ENCODE measurements around the gene ZNF598.
A peak's percentile ranks its signal among the peaks of the same experiment; 100 is the strongest.

The ZNF598 gene

DNA sequence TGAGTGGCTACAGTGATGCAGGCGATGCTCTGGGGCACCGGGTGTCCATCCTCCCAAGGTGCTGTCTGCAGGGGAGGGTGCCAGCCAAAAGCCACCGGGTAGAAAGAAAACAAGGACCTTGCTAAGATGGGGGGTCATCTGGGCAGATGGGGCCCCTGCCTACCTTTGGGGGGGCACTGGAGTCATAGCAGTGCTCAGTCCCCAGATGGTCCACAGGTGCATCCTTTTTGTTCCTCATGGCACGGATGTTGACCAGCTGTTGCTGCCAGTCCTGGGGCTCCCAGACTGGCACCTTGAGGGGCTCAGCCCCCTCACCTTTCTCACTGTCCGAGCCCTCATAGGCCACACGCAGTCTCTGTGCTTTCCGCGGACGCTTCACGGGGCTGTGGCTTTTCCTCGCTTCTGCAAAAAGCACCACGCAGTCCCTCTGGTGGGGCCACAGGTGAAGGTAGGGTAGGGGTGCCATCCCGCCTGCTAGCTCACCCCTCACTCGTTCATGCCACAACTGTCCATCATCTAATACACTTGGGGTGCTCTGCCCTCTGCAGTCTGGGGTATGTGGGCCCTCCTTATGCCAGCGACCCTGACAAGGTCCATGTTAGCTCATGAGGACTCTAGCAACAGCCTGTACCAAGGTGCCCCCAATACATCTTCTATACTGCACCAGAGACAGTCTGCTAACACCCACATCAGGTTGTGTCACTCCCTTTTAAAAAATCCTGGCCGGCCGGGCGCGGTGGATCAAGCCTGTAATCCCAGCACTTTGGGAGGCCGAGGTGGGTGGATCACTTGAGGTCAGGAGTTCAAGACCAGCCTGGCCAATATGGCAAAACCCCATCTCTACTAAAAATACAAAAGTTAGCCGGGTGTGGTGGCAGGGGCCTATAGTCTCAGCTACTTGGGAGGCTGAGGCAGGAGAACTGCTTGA lies 36.6 kb upstream of the ZNF598 start:
- Histone ChIP-seq H4K20me1 (ENCODE audit: low read depth, low read length) (no peaks in the 10 kb centered on the region), H3K36me3 (ENCODE audit: low read length) (no peaks in the 10 kb centered on the region), H3K27me3 (ENCODE audit: low read length) (no peaks in the 10 kb centered on the region), H3K27ac (ENCODE audit: low read depth, low read length) (no peak overlapping the region), H2AFZ (ENCODE audit: low read depth, low read length, severe bottlenecking) (no peak overlapping the region), H3K79me2 (ENCODE audit: insufficient read depth, low read length) (peaks cover 5% of the 10 kb centered on the region; the same call in 1 of the 2 replicates), H3K9me3 (ENCODE audit: insufficient read depth, low read length) (no peaks in the 10 kb centered on the region), H3F3A (ENCODE audit: insufficient read depth) (no peaks in the 10 kb centered on the region), H3K4me3 (ENCODE audit: insufficient read depth, low read length, poor library complexity, severe bottlenecking) (peak overlapping the region; percentile 91), H3K4me2 (ENCODE audit: low read depth, low read length, poor library complexity, severe bottlenecking) (peak overlapping the region; percentile 86), H3K9me2 (replicated peaks; ENCODE audit: insufficient read depth, low read length) (no peaks in the 10 kb centered on the region), H3K9ac (ENCODE audit: low read length) (peak overlapping the region; percentile 75)
- TF ChIP-seq EZH2phosphoT487 (conservative IDR thresholded peaks at IDR 0.05; ENCODE audit: low read length) = no peak
- TF ChIP-seq, protein P1, sequence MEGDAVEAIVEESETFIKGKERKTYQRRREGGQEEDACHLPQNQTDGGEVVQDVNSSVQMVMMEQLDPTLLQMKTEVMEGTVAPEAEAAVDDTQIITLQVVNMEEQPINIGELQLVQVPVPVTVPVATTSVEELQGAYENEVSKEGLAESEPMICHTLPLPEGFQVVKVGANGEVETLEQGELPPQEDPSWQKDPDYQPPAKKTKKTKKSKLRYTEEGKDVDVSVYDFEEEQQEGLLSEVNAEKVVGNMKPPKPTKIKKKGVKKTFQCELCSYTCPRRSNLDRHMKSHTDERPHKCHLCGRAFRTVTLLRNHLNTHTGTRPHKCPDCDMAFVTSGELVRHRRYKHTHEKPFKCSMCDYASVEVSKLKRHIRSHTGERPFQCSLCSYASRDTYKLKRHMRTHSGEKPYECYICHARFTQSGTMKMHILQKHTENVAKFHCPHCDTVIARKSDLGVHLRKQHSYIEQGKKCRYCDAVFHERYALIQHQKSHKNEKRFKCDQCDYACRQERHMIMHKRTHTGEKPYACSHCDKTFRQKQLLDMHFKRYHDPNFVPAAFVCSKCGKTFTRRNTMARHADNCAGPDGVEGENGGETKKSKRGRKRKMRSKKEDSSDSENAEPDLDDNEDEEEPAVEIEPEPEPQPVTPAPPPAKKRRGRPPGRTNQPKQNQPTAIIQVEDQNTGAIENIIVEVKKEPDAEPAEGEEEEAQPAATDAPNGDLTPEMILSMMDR (IDR thresholded peaks at IDR 0.05; ENCODE audit: insufficient read depth, low read length, poor library complexity, severe bottlenecking) = no peak

DNA sequence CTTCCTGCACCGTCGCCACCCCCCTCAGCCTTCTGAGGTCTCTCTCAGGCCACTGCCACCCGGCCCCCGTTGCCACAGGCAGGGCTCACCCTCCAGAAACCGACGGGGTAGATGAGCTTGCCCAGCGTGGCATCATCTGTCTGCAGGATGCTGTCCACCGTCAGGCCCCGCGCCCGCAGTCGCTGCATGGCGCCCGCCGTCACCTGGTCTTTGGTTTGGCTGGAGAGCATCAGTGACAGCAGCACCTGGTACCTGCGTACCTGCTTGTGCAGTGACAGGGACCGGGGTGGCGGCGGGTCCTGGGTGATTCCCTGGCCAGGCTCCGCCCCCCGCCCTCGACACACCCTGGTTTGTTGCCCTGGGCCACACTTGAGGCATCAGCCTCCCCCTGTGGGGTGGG lies 34.9 kb upstream of the ZNF598 start:
- TF ChIP-seq, protein P1 (IDR thresholded peaks at IDR 0.05; ENCODE audit: insufficient read depth, low read length, poor library complexity, severe bottlenecking) = no peak
- TF ChIP-seq EZH2phosphoT487 (conservative IDR thresholded peaks at IDR 0.05; ENCODE audit: low read length) = no peak
- H3K4me2 ChIP-seq (ENCODE audit: low read depth, low read length, poor library complexity, severe bottlenecking) = no peak overlapping the region
- H3F3A ChIP-seq (ENCODE audit: insufficient read depth) = no peaks in the 10 kb centered on the region
- H3K9me2 ChIP-seq (replicated peaks; ENCODE audit: insufficient read depth, low read length) = no peaks in the 10 kb centered on the region
- no peaks in the 10 kb centered on the region for H3K9me3 ChIP-seq (ENCODE audit: insufficient read depth, low read length)
- no peak overlapping the region for H3K9ac ChIP-seq (ENCODE audit: low read length)
- peaks cover 5% of the 10 kb centered on the region; the same call in 1 of the 2 replicates for H3K79me2 ChIP-seq (ENCODE audit: insufficient read depth, low read length)
- no peaks in the 10 kb centered on the region for H3K27me3 ChIP-seq (ENCODE audit: low read length)
- no peak overlapping the region for H3K27ac ChIP-seq (ENCODE audit: low read depth, low read length)
- H3K4me3 ChIP-seq (ENCODE audit: insufficient read depth, low read length, poor library complexity, severe bottlenecking) = no peak overlapping the region
- H3K36me3 ChIP-seq (ENCODE audit: low read length) = no peaks in the 10 kb centered on the region
- H4K20me1 ChIP-seq (ENCODE audit: low read depth, low read length) = no peaks in the 10 kb centered on the region
- no peak overlapping the region for H2AFZ ChIP-seq (ENCODE audit: low read depth, low read length, severe bottlenecking)

DNA sequence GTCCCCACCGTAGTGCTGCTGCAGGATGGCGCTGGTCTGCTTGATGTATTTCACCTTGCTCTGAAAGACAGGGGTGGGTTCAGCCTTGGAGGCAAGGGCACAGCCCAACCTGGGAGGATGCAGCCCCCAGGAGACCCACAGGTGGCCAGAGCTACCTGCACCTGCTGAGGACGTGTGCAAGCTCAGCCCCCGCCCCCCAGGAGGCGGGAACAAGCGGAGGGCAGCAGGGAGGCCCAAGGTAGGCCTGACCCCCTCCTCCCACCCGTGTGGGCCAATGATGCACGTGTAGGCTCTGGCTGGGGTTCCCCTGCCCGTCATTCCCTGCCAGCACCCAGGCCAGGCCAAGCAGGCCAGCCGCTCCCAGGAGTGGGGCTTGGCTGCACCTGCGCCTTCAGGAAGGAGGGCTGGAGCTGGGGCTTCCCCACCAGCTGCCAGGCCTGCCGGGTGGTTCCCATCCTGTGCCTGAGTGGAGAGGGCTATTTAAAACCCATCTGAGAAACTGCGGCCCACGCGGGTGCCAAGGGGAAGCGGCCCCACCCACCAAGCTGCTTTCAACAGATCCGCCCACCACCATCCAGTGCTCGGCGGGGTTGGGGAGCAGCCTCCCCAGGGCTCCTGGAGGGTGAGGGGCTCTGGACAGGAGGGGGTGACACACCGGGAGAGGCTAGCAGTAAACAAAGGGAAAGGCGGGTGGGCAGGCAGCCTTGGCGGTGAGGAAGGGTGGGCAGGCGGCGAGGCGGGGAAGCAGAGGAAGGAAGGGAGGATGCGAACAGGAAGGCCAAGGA lies 34.2 kb upstream of the ZNF598 start:
- Histone ChIP-seq H3K9ac (ENCODE audit: low read length) (no peak overlapping the region), H3K9me2 (replicated peaks; ENCODE audit: insufficient read depth, low read length) (no peaks in the 10 kb centered on the region), H3F3A (ENCODE audit: insufficient read depth) (no peaks in the 10 kb centered on the region), H3K36me3 (ENCODE audit: low read length) (no peaks in the 10 kb centered on the region), H3K9me3 (ENCODE audit: insufficient read depth, low read length) (no peaks in the 10 kb centered on the region), H3K27ac (ENCODE audit: low read depth, low read length) (no peak overlapping the region), H4K20me1 (ENCODE audit: low read depth, low read length) (no peaks in the 10 kb centered on the region), H3K4me3 (ENCODE audit: insufficient read depth, low read length, poor library complexity, severe bottlenecking) (no peak overlapping the region), H3K27me3 (ENCODE audit: low read length) (no peaks in the 10 kb centered on the region), H3K79me2 (ENCODE audit: insufficient read depth, low read length) (peaks cover 5% of the 10 kb centered on the region; the same call in 1 of the 2 replicates), H3K4me2 (ENCODE audit: low read depth, low read length, poor library complexity, severe bottlenecking) (no peak overlapping the region), H2AFZ (ENCODE audit: low read depth, low read length, severe bottlenecking) (no peak overlapping the region)
- TF ChIP-seq EZH2phosphoT487 (conservative IDR thresholded peaks at IDR 0.05; ENCODE audit: low read length) = no peak
- TF ChIP-seq, protein P1 (IDR thresholded peaks at IDR 0.05; ENCODE audit: insufficient read depth, low read length, poor library complexity, severe bottlenecking) = no peak

All from SU-DHL-6 (cell line).